GM13976 (cell line): Measurements from ENCODE around the gene APPL1.
"Not testable (repeated sequence)": the region's sequence is repeated elsewhere in the genome, so short reads cannot be mapped to it uniquely, and the experiment has no call there.

ENCODE experiments used
- DNase-seq: peaks from one replicate; pipeline ENCODE4 v3.0.0; 2012; ENCODE audit warnings: low spot score
- in situ Hi-C: fragments of 300-500 bp; cut with MboI; formaldehyde crosslinking; loops from one replicate; pipeline ENCODE4 v1.12.0; 2022; ENCODE audit warnings: low sequenced_read_pairs, mixed read lengths, inconsistent platforms; ENCODE audit not compliant: unreplicated experiment
- TF ChIP-seq, protein P1 (sequence below): IDR thresholded peaks from 2 replicates; pipeline ENCODE4 v1.5.1; 2012; ENCODE audit warnings: borderline replicate concordance, mild to moderate bottlenecking; ENCODE audit not compliant: insufficient read depth; ENCODE audit errors: extremely low read depth, missing control alignments, control extremely low read depth

APPL1 gene

DNA sequence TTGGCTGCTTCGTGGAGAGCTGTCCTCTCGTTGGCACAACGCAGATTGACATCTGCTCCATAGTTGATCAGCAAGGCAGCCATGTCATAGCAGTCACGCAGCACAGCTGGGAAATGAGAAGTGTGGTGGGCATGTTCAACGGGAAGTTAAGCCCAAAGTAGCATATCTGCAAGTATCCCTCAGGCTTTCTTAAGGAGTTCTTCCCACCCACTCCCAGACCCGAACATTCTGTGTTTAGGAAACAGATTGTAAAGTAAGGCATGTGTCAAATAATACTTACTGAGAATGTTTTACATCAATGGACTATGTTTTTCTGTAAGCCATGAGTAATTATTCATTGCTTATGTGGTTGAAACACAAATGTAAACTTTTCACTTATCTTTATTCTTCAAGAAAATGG, 55.8 kb downstream of the APPL1 start:
- no peak for DNase-seq
- TF ChIP-seq, protein P1, sequence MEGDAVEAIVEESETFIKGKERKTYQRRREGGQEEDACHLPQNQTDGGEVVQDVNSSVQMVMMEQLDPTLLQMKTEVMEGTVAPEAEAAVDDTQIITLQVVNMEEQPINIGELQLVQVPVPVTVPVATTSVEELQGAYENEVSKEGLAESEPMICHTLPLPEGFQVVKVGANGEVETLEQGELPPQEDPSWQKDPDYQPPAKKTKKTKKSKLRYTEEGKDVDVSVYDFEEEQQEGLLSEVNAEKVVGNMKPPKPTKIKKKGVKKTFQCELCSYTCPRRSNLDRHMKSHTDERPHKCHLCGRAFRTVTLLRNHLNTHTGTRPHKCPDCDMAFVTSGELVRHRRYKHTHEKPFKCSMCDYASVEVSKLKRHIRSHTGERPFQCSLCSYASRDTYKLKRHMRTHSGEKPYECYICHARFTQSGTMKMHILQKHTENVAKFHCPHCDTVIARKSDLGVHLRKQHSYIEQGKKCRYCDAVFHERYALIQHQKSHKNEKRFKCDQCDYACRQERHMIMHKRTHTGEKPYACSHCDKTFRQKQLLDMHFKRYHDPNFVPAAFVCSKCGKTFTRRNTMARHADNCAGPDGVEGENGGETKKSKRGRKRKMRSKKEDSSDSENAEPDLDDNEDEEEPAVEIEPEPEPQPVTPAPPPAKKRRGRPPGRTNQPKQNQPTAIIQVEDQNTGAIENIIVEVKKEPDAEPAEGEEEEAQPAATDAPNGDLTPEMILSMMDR: no peak
- in situ Hi-C loops: no loop called here

DNA sequence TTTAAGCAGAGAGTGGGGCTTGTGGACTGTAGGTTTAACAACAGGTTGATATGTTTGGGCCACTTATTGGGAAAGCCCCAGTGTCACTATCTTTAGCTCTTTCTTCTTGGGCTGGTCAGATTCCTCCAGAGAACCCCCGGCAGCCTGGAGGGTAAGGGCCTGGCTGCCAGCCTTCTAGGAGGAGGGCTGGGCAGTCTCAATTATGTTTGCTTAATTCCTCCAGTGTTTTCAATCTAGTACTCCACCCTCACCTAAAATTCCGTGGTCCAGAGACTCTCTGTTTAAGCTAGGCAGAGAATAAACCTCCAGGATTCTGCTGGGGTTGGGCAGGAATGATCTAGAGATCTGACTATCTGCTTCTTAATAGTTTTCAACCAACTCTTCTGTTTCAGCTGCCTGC, 59.7 kb downstream of the APPL1 start:
- in situ Hi-C loops: no loop called here
- no peak for DNase-seq
- TF ChIP-seq, protein P1: no peak

DNA sequence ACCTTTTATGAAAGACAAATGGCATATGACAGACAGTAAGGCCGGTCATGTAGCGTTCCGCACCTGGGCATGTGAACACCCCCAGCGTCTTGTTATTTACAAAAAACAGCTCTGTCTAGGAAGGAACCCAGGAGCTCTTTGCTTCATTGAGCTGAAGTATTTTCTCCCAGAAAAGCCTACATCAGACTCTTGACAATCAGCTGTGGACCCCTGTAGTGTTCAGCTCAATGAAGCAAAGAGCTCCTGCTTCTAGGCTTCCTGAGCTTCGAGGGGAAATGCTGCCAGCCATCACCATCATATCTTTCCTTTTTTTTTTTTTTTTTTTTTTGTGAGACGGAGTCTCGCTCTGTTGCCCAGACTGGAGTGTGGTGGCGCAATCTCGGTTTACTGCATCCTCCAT, 60.9 kb downstream of the APPL1 start:
- no peak for DNase-seq
- TF ChIP-seq, protein P1: no peak
- in situ Hi-C loops: no loop called here

DNA sequence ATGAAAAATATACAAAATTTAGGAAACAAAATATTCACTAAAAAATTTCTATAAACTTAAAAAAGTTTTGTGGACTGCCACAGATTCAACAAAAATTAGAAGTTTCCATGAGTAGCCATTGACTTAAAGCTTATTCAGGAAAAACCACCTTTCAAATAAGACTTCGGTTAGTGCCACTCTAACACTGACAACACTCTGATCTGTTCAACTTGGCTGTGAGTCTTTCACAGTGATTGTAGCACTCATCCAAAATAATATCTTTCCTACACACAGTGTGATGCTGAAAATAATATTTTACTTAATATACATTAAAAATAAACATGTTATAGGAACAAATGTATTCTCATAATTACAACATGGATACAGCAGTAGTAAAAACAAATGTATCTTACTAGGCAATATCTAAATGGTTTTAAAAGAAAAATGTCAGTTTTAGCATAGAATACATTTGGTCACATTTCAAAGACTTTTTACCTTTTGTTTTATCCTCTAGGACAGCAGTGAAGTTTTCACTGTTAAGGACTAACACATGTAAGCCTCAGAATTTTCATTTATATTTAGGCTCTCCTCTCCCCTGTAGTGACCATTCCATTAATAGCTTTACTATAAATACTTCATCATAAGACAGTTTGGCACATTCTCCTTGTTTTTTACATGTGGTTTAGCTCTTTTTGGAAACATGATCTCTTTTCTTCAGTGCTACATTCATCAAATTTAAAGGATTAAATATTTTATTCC, 64.8 kb downstream of the APPL1 start, which contains the start of gene ASB14:
Gene ASB14 (minus strand): TSS at position 527 of the 738 bp plus-strand sequence. CDS start 652 bp downstream, outside the sequence.
- DNase-seq: no peak
- in situ Hi-C loops: no loop called here
- TF ChIP-seq, protein P1: no peak

DNA sequence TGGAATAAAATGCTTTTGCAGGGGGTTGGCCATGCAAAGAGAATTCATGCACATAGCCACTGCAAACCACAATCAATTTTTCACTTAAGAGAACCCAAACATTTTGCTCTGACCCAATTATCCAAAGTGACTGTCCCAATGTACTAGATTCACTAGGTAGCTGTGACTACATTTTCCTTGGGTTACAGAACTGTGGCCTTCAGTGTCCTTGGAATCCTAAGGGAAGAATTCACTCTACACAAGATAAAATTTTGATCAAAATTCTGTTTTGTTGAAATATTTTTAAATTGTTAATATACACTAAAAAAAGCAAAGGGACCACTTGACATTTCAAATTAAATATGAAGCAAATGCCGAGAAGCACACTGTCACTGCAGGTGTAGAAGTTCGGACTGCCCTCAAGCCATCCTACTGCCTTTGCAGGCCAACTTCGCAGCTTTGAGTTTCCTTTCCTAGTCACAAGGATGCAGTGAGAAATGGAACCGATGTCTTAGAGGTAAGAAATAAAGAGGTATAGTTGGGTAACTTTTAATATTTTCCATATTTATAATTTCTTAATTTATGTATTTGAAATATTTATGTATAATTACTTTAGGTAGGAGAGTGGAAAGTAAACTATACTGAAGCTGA, 65.5 kb downstream of the APPL1 start:
- DNase-seq: no peak
- in situ Hi-C loops: no loop called here
- TF ChIP-seq, protein P1: no peak

DNA sequence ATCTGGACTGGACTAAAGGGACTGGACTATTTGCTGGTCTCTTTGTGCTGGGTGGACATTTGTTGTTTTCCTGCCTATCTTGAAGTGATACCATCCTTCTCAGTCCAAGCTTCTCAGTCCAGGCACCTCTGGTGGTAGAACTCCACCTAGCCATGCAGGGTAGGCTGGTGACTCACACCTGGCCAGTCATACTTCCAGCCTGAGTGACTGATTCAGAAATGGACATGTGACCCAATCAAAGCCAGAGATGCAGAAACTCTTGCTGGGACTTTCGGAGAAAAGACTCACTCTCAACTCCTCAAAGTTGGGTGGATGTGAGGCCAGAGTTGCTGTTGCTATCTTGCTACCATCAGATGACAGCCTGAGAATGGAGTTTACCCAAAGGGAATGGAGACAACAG, 70.5 kb downstream of the APPL1 start:
- in situ Hi-C loops: no loop called here

DNA sequence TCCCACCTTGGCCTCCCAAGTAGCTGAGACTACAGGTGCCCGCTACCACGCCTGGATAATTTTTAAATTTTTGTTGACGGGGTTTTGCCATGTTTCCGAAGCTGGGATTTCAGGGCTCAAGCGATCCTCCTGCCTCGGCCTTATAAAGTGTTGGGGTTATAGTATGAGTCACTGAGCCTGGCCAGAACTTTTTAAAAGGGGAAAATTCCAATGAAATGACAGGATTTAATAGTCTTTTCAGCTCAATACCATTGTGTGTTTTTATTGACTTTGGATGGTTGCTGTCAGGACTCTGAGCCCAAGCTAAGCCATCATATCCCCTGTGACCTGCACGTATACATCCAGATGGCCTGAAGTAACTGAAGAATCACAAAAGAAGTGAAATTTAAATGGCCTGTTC, 76.0 kb downstream of the APPL1 start:
- DNase-seq, in situ Hi-C loops: not testable (repeated sequence)

More for the DNA sequence above, 70.5 kb downstream of the APPL1 start:
- TF ChIP-seq, protein P1: no peak
- DNase-seq: no peak
